Gastroesophageal sphincter (tissue), 3 donors: Measurements from ENCODE around the gene ARMC7.

Experiments used
- EP300 ChIP-seq: sonication (generic); formaldehyde crosslinking; IDR thresholded peaks from one replicate; pipeline ENCODE4 v1.6.1; 2017; ENCODE audit warnings: antibody characterized with exemption, mild to moderate bottlenecking
- POLR2A ChIP-seq, 2 donors: fragments of 450-650 bp; IDR thresholded peaks; one replicate each; pipeline ENCODE4 v1.6.1; 2017; ENCODE audit warnings: antibody characterized with exemption in 2 of 2, mild to moderate bottlenecking in 2 of 2, moderate library complexity in 1 of 2
- POLR2AphosphoS5 ChIP-seq: sonication (generic); formaldehyde crosslinking; IDR thresholded peaks from one replicate; pipeline ENCODE4 v1.6.1; 2017; ENCODE audit warnings: antibody characterized with exemption
- TF ChIP-seq, protein P1 (sequence below), 4 experiments: fragments of 200-600 bp in 2 of 4; fragments of 450-650 bp in 2 of 4; sonication (generic) in 1 of 4; IDR thresholded peaks; one replicate each; pipeline ENCODE4 v1.5.1; 2017 to 2019; ENCODE audit warnings: antibody characterized with exemption in 4 of 4, mild to moderate bottlenecking in 2 of 4, moderate library complexity in 2 of 4

DNA sequence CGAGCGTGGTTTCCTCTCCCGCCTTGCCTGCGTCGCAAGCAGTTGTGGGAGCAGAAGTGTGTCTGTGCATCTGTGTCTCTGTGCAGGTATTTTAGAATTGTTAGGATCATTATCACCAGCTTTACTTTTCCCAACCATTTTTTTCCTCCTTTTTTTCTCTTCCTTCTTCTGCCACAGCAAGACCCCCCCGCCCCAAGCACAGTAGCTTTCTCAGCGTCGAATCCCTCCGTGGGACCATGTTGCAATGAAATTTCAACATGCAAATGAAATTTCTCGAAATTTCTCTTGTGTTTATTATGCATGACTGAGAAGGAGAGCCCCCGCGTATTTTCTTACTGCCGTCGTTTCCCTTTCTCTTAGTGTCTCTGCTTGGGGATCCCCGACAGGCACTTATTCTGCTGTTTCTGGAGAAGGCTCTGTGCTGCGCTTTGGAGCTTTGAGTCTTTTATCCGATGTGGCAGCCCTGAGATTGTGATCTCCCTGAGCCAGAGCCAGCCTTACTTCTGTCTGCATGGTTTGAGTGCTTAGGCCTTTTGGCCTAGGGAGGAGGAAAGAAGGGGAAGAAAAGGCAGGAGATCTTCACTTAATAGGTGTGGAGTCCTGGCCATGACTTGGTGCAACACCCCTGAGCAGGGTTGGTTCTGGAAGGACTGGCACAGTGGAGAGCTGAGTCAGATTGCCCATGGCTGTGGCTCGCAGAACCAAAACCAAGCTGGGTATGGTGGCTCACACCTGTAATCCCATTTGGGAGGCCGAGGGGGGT lies 5.0 kb downstream of the ARMC7 start:
- TF ChIP-seq POLR2A (IDR thresholded peaks at IDR 0.05) (no peak), POLR2AphosphoS5 (no peak), EP300 (no peak)
- TF ChIP-seq, protein P1, sequence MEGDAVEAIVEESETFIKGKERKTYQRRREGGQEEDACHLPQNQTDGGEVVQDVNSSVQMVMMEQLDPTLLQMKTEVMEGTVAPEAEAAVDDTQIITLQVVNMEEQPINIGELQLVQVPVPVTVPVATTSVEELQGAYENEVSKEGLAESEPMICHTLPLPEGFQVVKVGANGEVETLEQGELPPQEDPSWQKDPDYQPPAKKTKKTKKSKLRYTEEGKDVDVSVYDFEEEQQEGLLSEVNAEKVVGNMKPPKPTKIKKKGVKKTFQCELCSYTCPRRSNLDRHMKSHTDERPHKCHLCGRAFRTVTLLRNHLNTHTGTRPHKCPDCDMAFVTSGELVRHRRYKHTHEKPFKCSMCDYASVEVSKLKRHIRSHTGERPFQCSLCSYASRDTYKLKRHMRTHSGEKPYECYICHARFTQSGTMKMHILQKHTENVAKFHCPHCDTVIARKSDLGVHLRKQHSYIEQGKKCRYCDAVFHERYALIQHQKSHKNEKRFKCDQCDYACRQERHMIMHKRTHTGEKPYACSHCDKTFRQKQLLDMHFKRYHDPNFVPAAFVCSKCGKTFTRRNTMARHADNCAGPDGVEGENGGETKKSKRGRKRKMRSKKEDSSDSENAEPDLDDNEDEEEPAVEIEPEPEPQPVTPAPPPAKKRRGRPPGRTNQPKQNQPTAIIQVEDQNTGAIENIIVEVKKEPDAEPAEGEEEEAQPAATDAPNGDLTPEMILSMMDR (IDR thresholded peaks at IDR 0.05) = no peak
